PC-3 (cell line): ENCODE data around the gene SVIL.

Experiments
- CTCF ChIP-seq: fragments of 300-600 bp; sonication (generic); conservative IDR thresholded peaks from 2 replicates; pipeline ENCODE4 v1.5.1; 2017; ENCODE audit warnings: antibody characterized with exemption, low read depth, mild to moderate bottlenecking, low read length
- EZH2 ChIP-seq: fragments of 300-600 bp; sonication (generic); IDR thresholded peaks from one replicate; pipeline ENCODE4 v1.6.1; 2017; ENCODE audit warnings: antibody characterized with exemption, mild to moderate bottlenecking, low read length; ENCODE audit not compliant: unreplicated experiment
- EZH2phosphoT487 ChIP-seq: fragments of 300-600 bp; sonication (generic); IDR thresholded peaks from 2 replicates; pipeline ENCODE4 v1.6.1; 2018; ENCODE audit warnings: mild to moderate bottlenecking, antibody characterized with exemption, low read length, borderline replicate concordance

- TF ChIP-seq CTCF = no peak
- no peak for TF ChIP-seq EZH2phosphoT487
- no peak for TF ChIP-seq EZH2
These were observed 37.2 kb upstream of the SVIL start for GRCh38 chr10:29671968-29672367.
